Activated T-helper 1 cell treated with anti-CD3 and anti-CD28 coated beads, Interleukin-12 subunit alpha, Interleukin-12 subunit beta, Interleukin-2, Interleukin-4 antibody, amounts not matched to agents 30 ng/mL and 10 ng/mL and 1 ng/mL, durations not matched to agents 14 hours and 24 hours and 36 hours (primary cell): Measurements from ENCODE around the gene MTF1. TPM values are rescaled to one million over a fixed set of nuclear protein-coding genes. Genes with fewer than 3 reads are reported as not detected.
"Not testable (repeated sequence)": the region's sequence is repeated elsewhere in the genome, so short reads cannot be mapped to it uniquely, and the experiment has no call there.

Source experiments
- DNase-seq: peaks from one replicate; pipeline ENCODE4 v3.0.0; 2021; ENCODE audit warnings: low spot score
- H3K27ac Mint-ChIP-seq: one replicate; pipeline ENCODE4 v1.8.0; 2021; ENCODE audit warnings: mild to moderate bottlenecking, mixed read lengths
- H3K27me3 Mint-ChIP-seq: one replicate; pipeline ENCODE4 v1.8.0; 2022; ENCODE audit warnings: mild to moderate bottlenecking, moderate library complexity, mixed read lengths; ENCODE audit not compliant: insufficient read depth
- H3K36me3 Mint-ChIP-seq: one replicate; pipeline ENCODE4 v1.8.0; 2021; ENCODE audit warnings: low read depth, mixed read lengths
- H3K4me1 Mint-ChIP-seq: one replicate; pipeline ENCODE4 v1.8.0; 2021; ENCODE audit warnings: low read depth, mixed read lengths
- H3K4me3 Mint-ChIP-seq: one replicate; pipeline ENCODE4 v1.8.0; 2021; ENCODE audit warnings: mild to moderate bottlenecking, moderate library complexity, mixed read lengths
- H3K9me3 Mint-ChIP-seq: one replicate; pipeline ENCODE4 v1.8.0; 2021; ENCODE audit warnings: mixed read lengths
- intact Hi-C: fragments of 100-400 bp; cut with micrococcal nuclease; formaldehyde crosslinking; loops from one replicate; pipeline ENCODE4 v1.15.1; 2024
- total RNA-seq: library from RNA; stranded (reverse); gene quantifications from 2 replicates; pipeline ENCODE4 v1.2.3, GENCODE V29; 2022

The MTF1 gene
- total RNA-seq = 31.7 and 35.3 TPM in 2 replicates

- Mint-ChIP-seq H3K27ac (peak within 1 kb of the TSS; percentile 99), H3K4me3 (peak within 1 kb of the TSS; percentile 95), H3K36me3 (peaks cover 28% of the 10 kb centered on the region), H3K4me1 (peaks cover 31% of the 10 kb centered on the region), H3K9me3 (no peaks in the 10 kb centered on the region), H3K27me3 (no peaks in the 10 kb centered on the region)
- DNase-seq = peak; percentile 96
- intact Hi-C loops = loop anchor here (1.0 to 10.0 kb wide), 7 partner anchors 48 to 382 kb away; partner anchors contain the start of genes CDCA8, UTP11 and YRDC
Measured at GRCh38 chr1:37859507-37860345, at the start of gene MTF1. Gene MTF1, minus strand, starts transcription at chr1:37859592. Its CDS starts 1,934 bp downstream, at chr1:37857658.

DNA sequence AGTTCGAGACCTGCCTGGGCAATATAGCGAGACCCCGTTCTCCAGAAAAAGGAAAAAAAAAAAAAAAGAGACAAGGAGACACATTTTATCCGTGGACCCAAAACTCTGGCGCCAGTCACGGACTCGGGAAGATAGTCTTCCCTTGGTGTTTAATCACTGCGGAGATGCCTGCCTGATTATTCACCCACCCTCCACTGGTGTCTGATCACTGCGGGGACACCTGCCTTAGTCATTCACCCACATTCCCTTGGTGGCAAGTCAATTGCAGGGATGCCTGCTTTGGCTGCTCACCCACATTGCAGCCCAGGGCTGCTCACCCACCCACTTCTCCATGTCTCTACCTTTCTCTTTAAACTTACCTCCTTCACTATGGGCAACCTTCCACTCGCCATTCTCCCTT, 49.1 kb upstream of the MTF1 start:
- H3K27me3 Mint-ChIP-seq, H3K4me3 Mint-ChIP-seq: not testable (repeated sequence)

DNA sequence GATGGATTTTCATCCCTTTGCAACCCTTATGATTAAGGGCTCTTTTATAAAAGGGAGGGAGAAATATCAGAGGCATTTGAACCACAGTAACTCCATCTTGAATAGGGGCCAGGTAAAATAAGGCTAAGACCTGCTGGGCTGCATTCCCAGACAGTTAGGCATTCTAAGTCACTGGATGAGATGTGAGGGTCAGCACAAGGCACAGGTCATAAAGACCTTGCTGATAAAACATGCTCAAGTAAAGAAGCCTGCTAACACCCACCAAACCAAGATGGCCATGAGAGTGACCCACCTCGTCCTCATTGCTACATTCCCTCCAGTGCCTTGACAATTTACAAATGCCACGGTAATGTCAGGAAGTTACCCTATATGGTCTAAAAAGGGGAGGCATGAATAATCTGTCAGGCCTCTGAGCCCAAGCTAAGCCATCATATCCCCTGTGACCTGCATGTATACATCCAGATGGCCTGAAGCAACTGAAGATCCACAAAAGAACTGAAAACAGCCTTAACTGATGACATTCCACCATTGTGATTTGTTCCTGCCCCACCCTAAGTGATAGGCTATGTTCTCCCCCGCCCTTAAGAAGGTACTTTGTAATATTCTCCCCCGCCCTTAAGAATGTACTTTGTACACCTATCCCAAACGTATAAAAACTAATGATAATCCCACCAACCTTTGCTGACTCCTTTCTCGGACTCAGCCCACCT, 48.2 kb upstream of the MTF1 start:
- H3K4me1 Mint-ChIP-seq, H3K27me3 Mint-ChIP-seq, intact Hi-C loops, H3K4me3 Mint-ChIP-seq, H3K27ac Mint-ChIP-seq, DNase-seq: not testable (repeated sequence)
- peaks cover 23% of the 10 kb centered on the region for H3K9me3 Mint-ChIP-seq
- peaks cover 18% of the 10 kb centered on the region for H3K36me3 Mint-ChIP-seq

More for the DNA sequence above, 49.1 kb upstream of the MTF1 start:
- intact Hi-C loops, H3K27ac Mint-ChIP-seq, H3K4me1 Mint-ChIP-seq, DNase-seq: not testable (repeated sequence)
- Mint-ChIP-seq H3K36me3 (peaks cover 18% of the 10 kb centered on the region), H3K9me3 (peaks cover 23% of the 10 kb centered on the region)

- DNase-seq, H3K4me3 Mint-ChIP-seq, H3K27me3 Mint-ChIP-seq, H3K27ac Mint-ChIP-seq, H3K4me1 Mint-ChIP-seq, intact Hi-C loops: not testable (repeated sequence)
- Mint-ChIP-seq H3K9me3 (peaks cover 23% of the 10 kb centered on the region), H3K36me3 (peaks cover 19% of the 10 kb centered on the region)
Measured at GRCh38 chr1:37906591-37906990, 47.2 kb upstream of the MTF1 start.

DNA sequence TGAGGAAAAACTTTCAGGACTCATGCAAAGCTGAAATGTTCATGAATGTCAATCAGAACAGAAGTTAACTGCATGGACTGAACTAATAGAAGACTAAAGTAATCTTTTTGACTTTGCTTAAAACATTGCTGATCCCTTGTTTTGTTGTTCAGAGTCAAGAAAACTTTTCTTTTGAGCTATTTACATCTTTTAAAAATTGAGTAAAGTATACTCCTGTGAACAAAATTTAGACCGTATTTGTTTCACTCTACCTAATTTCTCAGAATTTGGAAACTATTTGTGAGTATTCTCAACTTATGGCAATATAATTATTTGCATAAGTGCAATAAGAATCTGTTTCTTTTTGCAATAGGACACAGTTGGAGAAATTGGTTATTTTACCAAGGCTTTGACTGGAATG, 46.3 kb upstream of the MTF1 start:
- no peaks in the 10 kb centered on the region for H3K27me3 Mint-ChIP-seq
- intact Hi-C loops = no loop called here
- H3K36me3 Mint-ChIP-seq = peaks cover 19% of the 10 kb centered on the region
- no peak overlapping the region for H3K27ac Mint-ChIP-seq
- H3K4me1 Mint-ChIP-seq = peaks cover 12% of the 10 kb centered on the region
- no peak overlapping the region for H3K4me3 Mint-ChIP-seq
- no peak for DNase-seq
- H3K9me3 Mint-ChIP-seq = peaks cover 23% of the 10 kb centered on the region

GRCh38 chr1:37903921-37904320, 44.5 kb upstream of the MTF1 start:
- intact Hi-C loops = not testable (repeated sequence)
- H3K4me1 Mint-ChIP-seq = peaks cover 12% of the 10 kb centered on the region

GRCh38 chr1:37902983-37903382, 43.6 kb upstream of the MTF1 start:
- DNase-seq = no peak
- Mint-ChIP-seq H3K9me3 (peaks cover 9% of the 10 kb centered on the region), H3K27ac (no peak overlapping the region), H3K4me1 (peaks cover 12% of the 10 kb centered on the region), H3K27me3 (no peaks in the 10 kb centered on the region), H3K4me3 (no peak overlapping the region), H3K36me3 (peaks cover 5% of the 10 kb centered on the region)
- intact Hi-C loops = no loop called here

More at GRCh38 chr1:37903921-37904320, 44.5 kb upstream of the MTF1 start:
- not testable (repeated sequence) for DNase-seq, H3K27ac Mint-ChIP-seq, H3K4me3 Mint-ChIP-seq, H3K27me3 Mint-ChIP-seq
- Mint-ChIP-seq H3K9me3 (peaks cover 16% of the 10 kb centered on the region), H3K36me3 (peaks cover 10% of the 10 kb centered on the region)

GRCh38 chr1:37901893-37902225, 42.5 kb upstream of the MTF1 start:
- H3K4me3 Mint-ChIP-seq = no peak overlapping the region
- H3K36me3 Mint-ChIP-seq = peaks cover 2% of the 10 kb centered on the region
- DNase-seq = no peak
- peaks cover 1% of the 10 kb centered on the region for H3K9me3 Mint-ChIP-seq
- H3K27me3 Mint-ChIP-seq = no peaks in the 10 kb centered on the region
- intact Hi-C loops = no loop called here
- peaks cover 12% of the 10 kb centered on the region for H3K4me1 Mint-ChIP-seq
- H3K27ac Mint-ChIP-seq = peak overlapping the region; percentile 44

- intact Hi-C loops = no loop called here
- peak overlapping the region; percentile 44 for H3K27ac Mint-ChIP-seq
- H3K9me3 Mint-ChIP-seq = no peaks in the 10 kb centered on the region
- H3K4me3 Mint-ChIP-seq = no peak overlapping the region
- peaks cover 1% of the 10 kb centered on the region for H3K36me3 Mint-ChIP-seq
- no peaks in the 10 kb centered on the region for H3K27me3 Mint-ChIP-seq
- DNase-seq = no peak
- H3K4me1 Mint-ChIP-seq = peaks cover 12% of the 10 kb centered on the region
Measured at GRCh38 chr1:37901191-37901892, 42.0 kb upstream of the MTF1 start.

DNA sequence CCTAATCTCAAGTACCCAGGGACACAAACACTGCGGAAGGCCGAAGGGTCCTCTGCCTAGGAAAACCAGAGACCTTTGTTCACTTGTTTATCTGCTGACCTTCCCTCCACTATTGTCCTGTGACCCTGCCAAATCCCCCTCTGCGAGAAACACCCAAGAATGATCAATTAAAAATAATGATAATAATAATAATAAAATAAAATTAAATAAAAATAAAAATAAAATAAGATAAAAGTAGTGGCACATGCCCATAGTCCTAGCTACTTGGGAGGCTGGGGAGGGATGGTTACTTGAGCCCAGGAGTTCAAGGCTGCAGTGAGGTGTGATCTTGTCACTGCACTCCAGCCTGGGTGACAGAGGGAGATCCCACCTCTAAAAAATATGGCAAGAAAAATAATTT, 38.2 kb upstream of the MTF1 start:
- H3K9me3 Mint-ChIP-seq, H3K27ac Mint-ChIP-seq, intact Hi-C loops, DNase-seq, H3K27me3 Mint-ChIP-seq, H3K4me3 Mint-ChIP-seq, H3K36me3 Mint-ChIP-seq: not testable (repeated sequence)
- H3K4me1 Mint-ChIP-seq = peaks cover 12% of the 10 kb centered on the region

DNA sequence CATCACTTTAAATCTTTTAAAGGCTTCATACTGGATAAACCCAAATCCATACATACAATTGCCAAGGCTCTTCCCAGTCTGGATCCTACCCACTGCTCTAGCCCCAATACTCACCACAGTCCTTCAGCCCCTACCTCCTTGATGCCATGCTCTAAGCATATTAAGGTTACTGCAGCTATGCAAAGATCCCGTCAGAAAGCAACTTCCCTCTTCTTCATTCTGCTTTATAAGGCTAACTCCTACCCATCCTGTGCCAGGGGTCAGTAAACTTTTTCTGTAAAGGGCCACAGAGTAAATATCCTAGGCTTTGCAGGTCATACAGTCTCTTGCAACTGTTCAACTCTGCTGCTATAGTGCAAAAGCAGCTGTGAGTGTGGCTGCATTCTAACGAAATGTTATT, 34.3 kb upstream of the MTF1 start:
- Mint-ChIP-seq H3K27me3 (no peaks in the 10 kb centered on the region), H3K4me1 (no peaks in the 10 kb centered on the region), H3K27ac (no peak overlapping the region), H3K36me3 (peaks cover 4% of the 10 kb centered on the region), H3K9me3 (no peaks in the 10 kb centered on the region), H3K4me3 (no peak overlapping the region)
- intact Hi-C loops = no loop called here
- no peak for DNase-seq

GRCh38 chr1:37892151-37893047, 33.0 kb upstream of the MTF1 start:
- intact Hi-C loops = no loop called here
- Mint-ChIP-seq H3K4me3 (no peak overlapping the region), H3K27ac (no peak overlapping the region), H3K36me3 (peaks cover 10% of the 10 kb centered on the region), H3K27me3 (no peaks in the 10 kb centered on the region), H3K9me3 (no peaks in the 10 kb centered on the region), H3K4me1 (no peaks in the 10 kb centered on the region)
- DNase-seq = no peak
